GM23248 (cell line): ENCODE data around the gene NPSR1.
"Not testable (repeated sequence)": the region's sequence is repeated elsewhere in the genome, so short reads cannot be mapped to it uniquely, and the experiment has no call there.

Experiments
- EZH2 ChIP-seq: fragments of 200-600 bp; sonication (generic); IDR thresholded peaks from 2 replicates; pipeline ENCODE4 v1.6.1; 2018; ENCODE audit warnings: antibody characterized with exemption, mild to moderate bottlenecking; ENCODE audit not compliant: insufficient read depth, poor library complexity, severe bottlenecking
- EZH2phosphoT487 ChIP-seq: fragments of 200-600 bp; sonication (generic); IDR thresholded peaks from 2 replicates; pipeline ENCODE4 v1.6.1; 2018; ENCODE audit warnings: antibody characterized with exemption, moderate library complexity, mild to moderate bottlenecking, low read depth; ENCODE audit not compliant: insufficient read depth

DNA sequence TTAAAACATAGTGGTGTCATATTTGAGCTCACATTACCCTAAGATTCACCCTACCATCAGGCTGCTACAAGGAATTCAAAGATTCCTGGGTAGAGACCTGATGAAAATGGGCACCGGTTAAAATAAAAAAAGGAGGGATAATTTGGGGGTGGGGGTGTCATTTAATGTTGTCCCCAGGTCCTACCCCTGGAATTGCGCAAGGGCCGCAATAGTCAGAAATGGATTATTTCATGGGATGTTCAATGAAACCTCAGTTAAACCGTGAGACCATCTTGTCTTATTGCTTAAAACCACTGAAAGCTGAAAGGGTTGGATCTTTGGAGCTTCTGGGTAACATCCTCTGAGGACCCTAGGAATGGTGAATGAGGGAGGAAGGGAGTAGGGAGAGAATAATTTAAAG lies 216.3 kb downstream of the NPSR1 start:
- not testable (repeated sequence) for TF ChIP-seq EZH2, EZH2phosphoT487
